ENCODE data around the gene MAML3. TPM values are rescaled to one million over a fixed set of nuclear protein-coding genes. Genes with fewer than 3 reads are reported as not detected.
"Not testable (repeated sequence)": the region's sequence is repeated elsewhere in the genome, so short reads cannot be mapped to it uniquely, and the experiment has no call there.

The MAML3 gene
- polyA plus RNA-seq, 1 donor = 3.9 TPM

- no peak for DNase-seq (ENCODE audit: low read depth)
Measured at GRCh38 chr4:139962130-139962684, 191.8 kb downstream of the MAML3 start.

- DNase-seq (ENCODE audit: low read depth) = no peak
Measured at GRCh38 chr4:139961344-139961946, 192.5 kb downstream of the MAML3 start.

- no peak for DNase-seq (ENCODE audit: low read depth)
Measured at GRCh38 chr4:139959396-139959795, 194.6 kb downstream of the MAML3 start.

GRCh38 chr4:139958739-139959098 is 195.3 kb downstream of the MAML3 start:
- no peak for DNase-seq (ENCODE audit: low read depth)

GRCh38 chr4:139957986-139958738 is 195.8 kb downstream of the MAML3 start:
- DNase-seq (ENCODE audit: low read depth) = no peak

- DNase-seq (ENCODE audit: low read depth) = no peak
Measured at GRCh38 chr4:139957065-139957464, 196.9 kb downstream of the MAML3 start.

GRCh38 chr4:139956507-139957017 is 197.4 kb downstream of the MAML3 start:
- no peak for DNase-seq (ENCODE audit: low read depth)

GRCh38 chr4:139955600-139955999 is 198.4 kb downstream of the MAML3 start:
- DNase-seq (ENCODE audit: low read depth) = no peak

GRCh38 chr4:139954512-139954911 is 199.5 kb downstream of the MAML3 start:
- no peak for DNase-seq (ENCODE audit: low read depth)

- no peak for DNase-seq (ENCODE audit: low read depth)
Measured at GRCh38 chr4:139951021-139951420, 203.0 kb downstream of the MAML3 start.

GRCh38 chr4:139950568-139950967 is 203.4 kb downstream of the MAML3 start:
- no peak for DNase-seq (ENCODE audit: low read depth)

- not testable (repeated sequence) for DNase-seq (ENCODE audit: low read depth)
Measured at GRCh38 chr4:139944916-139945315, 209.1 kb downstream of the MAML3 start.

- DNase-seq (ENCODE audit: low read depth) = no peak
Measured at GRCh38 chr4:139943277-139943676, 210.7 kb downstream of the MAML3 start.

GRCh38 chr4:139942241-139942640 is 211.7 kb downstream of the MAML3 start:
- no peak for DNase-seq (ENCODE audit: low read depth)

- no peak for DNase-seq (ENCODE audit: low read depth)
Measured at GRCh38 chr4:139940600-139940999, 213.4 kb downstream of the MAML3 start.

GRCh38 chr4:139938414-139938813 is 215.6 kb downstream of the MAML3 start:
- DNase-seq (ENCODE audit: low read depth) = no peak

- DNase-seq (ENCODE audit: low read depth) = no peak
Measured at GRCh38 chr4:139935911-139936310, 218.1 kb downstream of the MAML3 start.

GRCh38 chr4:139934708-139935195 is 219.2 kb downstream of the MAML3 start:
- DNase-seq (ENCODE audit: low read depth) = no peak

- DNase-seq (ENCODE audit: low read depth) = no peak
Measured at GRCh38 chr4:139934057-139934707, 219.8 kb downstream of the MAML3 start.

GRCh38 chr4:139933541-139933940 is 220.4 kb downstream of the MAML3 start:
- DNase-seq (ENCODE audit: low read depth) = no peak

- DNase-seq (ENCODE audit: low read depth) = no peak
Measured at GRCh38 chr4:139933104-139933503, 220.9 kb downstream of the MAML3 start.

- DNase-seq (ENCODE audit: low read depth) = no peak
Measured at GRCh38 chr4:139924782-139925181, 229.2 kb downstream of the MAML3 start.
